Activated CD8-positive, alpha-beta memory T cell treated with anti-CD3 and anti-CD28 coated beads for 48 hours (primary cell): ENCODE results near the gene C1QTNF2.
A peak's percentile ranks its signal among the peaks of the same experiment; 100 is the strongest.

Source experiments
- DNase-seq, 3 experiments: peaks; one replicate each; pipeline ENCODE4 v3.0.0-alpha.2; 2020; ENCODE audit warnings: low read depth in 2 of 3, low spot score in 2 of 3

The C1QTNF2 gene, protein sequence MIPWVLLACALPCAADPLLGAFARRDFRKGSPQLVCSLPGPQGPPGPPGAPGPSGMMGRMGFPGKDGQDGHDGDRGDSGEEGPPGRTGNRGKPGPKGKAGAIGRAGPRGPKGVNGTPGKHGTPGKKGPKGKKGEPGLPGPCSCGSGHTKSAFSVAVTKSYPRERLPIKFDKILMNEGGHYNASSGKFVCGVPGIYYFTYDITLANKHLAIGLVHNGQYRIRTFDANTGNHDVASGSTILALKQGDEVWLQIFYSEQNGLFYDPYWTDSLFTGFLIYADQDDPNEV

DNA sequence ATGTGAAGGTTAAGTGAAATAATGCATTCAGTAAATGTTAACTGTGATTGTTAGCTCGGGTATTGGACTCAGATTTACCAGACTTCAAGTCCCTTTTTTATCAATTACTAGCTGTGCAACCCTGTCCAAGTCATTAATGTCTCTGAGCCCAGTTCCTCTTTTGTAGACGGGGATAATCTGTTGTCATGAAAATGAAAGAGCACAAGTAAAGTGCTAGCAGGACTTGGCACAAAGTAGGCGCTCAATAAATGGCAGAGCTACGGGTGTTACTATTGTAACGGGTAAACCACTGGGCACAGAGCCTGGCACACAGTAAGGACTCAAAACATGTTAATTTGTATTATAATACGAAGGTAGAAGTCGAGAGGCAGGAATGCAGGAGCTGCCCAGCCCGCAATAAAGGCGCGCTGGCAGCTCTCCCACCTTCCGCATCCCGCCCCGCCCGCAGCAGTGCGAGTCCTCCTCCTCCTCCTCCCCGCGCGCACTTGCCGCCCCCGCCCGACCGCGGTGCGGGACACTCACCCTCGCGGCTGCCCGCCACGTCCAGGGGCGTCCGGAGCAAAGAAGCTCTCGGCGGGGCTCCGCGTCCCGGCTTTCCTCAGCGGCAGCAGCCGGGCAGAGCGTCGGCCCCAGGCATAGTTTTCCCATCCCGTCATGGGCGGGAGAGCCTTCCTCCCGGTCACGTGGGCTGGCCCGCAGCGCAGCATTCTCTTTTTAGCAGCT lies at the start of gene C1QTNF2:
TSS of gene C1QTNF2 (minus strand) at position 637 of the 723 bp plus-strand sequence. CDS start 15,615 bp downstream, outside the sequence.
- no peak for DNase-seq

DNA sequence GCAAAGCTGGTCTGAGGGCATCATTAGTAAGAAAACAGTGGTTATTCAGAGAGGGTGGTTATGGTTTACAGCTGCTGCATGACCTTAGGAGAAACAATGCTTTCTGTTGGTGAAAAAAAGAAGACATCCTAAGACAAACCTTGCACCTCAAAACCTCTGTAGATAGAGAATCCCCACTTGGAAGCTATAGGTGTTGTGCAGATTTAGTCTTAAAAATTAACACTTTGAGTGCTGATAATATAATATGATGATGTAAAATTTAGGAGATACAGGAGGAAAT lies 49.8 kb upstream of the C1QTNF2 start:
- DNase-seq = no peak

DNA sequence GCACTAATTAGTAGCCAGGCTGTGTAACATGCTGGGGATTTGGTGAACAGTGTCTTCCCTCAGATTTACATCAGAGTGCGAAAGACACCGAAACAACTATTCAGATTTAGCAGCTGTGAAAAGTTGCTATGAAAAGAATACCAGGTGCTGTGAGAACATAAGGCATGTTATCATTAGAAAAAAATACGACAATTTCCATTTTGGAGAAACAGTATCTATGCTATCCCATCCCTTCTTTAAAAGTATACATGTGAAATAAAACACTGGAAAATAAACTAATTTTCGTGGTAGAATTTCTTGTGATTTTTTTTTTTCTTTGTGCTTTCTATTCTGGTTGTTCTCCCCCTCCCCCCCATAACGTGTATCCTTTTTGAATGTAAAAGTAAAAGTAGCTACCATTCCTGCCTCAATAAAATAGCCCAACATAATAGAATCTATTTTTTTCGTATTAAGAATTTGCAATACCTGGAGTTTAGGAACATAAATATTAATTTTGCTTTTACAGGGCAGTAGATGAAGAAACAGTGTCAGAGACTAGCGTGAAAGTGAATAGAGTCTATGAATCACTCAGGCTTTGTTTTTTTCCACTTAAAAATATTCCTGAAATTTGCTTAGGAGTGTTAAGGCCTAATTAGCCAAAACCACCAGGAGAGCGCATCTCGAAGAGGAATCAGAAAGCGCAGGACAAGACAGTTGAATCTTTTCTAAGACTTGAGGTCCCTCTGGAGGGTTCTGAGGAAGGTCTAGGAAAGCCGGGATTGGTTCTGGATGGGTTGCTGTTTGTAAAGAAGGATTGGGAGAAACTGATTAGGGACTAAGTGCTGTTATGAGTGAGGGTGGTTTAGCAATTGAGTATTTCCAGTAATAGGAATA lies 49.3 kb upstream of the C1QTNF2 start:
- no peak for DNase-seq

DNA sequence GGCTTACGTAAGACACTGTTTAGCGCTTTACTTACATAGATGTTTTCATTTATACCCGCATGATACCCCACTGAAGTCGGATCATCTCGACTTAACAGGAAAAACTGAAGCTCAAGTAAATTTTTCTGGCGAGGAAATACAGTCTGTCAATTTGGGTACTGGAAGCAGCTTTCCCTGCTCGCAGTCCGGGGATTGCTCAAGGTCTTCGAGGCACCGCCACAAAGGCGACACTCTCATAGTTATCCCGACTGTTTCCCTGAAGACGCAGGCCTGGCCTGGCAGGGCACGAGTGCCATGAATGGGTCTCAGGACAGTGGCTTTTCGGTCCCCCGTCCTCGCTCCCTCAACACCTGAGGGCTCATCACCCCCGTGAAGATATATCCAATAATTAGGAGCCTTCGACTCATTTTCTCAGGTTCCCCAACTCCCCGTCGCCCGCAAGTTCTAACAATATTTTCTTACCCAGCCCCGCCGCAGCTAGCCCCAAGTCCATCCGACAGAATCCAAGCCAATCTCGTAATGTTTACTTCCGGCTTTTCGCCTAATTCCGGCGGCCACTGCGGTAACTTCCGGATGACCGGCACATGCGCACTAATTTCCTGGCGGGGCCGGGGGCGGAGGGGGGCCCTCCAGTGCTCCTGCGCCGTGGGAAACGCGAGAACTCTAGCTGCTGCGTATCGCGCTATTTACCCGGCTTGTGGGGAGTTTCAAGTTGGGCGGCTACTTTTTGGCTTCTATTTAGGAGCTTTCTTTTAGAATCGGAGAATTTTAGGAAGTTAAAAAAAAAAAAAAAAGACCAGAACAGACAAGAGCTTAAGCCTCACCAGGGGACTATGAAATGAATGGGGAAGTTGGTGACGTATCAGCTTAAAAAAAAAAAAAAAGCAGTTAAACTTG lies 48.4 kb upstream of the C1QTNF2 start, which contains the start of gene SLU7:
TSS of gene SLU7 (minus strand) at position 521 of the 897 bp plus-strand sequence. CDS start 3,787 bp downstream, outside the sequence.
- peak; percentile 72 to 87 (median 86) for DNase-seq

DNA sequence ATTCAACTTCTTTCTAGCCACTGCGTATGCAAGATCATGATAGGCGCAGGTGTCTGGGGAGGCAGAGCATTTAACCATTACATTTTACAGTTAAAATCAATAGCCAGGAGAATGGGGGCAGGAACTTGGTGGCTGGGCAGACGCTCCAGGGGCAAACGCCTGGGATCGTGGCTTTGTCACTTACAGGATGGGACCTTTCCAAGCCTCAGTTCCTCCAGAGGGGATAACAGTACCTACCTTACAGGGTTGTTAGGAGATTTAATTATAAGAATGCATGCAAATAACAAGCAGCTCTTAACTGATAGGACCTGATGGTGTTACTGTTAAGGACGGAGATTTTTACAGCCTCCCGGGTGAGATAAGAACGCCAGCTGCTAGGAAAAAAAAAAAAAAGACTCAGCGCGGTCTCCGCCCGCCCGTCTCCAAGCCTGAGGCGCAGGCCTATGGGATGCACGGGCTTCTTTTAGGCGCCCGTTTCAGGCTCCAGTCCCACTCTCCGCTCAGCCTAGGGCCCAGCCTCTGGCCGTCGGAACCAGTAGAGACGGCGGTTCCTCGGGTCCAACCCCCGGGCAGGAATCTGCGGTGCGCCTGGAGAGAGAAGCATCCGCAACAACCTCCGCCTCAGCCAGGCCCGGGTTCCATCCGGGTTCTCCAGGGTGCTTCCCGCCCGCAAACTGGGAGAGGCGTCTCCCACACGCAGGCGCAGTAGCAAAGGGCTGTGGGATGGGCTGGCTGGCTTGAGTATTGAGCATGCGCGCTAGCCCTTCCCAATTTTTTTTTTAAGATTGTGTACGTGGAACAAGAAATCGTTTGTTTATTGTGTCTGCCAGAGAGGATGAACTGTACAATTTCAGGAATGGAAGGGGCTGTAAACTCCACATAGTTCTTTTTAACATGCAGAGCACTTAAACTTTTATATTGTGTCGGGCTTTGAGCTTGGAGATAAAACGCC lies 29.3 kb upstream of the C1QTNF2 start, which contains the start of gene FAM200C:
TSS of gene FAM200C (minus strand) at position 653 of the 952 bp plus-strand sequence. CDS start 4,564 bp downstream, outside the sequence.
- peak in 2 of 3 experiments; percentile 36 to 47 for DNase-seq

DNA sequence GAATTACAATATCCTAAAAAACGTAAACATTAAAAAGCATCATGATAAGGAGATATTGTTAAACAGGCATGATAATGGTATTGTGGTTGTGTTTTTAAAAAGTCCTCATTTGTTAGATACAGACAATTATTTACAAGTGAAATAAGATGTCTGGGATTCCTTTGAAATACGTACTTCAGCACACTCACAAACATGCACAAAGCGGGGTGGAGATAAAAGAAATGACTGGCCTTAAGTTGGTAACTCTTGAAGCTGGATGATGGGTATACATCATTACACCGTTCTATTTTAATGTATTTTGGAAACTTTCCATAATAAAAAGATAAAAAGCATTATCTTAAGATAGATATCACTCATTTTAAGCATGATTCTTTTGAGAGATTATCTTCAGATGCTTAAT lies 28.4 kb upstream of the C1QTNF2 start:
- no peak for DNase-seq

DNA sequence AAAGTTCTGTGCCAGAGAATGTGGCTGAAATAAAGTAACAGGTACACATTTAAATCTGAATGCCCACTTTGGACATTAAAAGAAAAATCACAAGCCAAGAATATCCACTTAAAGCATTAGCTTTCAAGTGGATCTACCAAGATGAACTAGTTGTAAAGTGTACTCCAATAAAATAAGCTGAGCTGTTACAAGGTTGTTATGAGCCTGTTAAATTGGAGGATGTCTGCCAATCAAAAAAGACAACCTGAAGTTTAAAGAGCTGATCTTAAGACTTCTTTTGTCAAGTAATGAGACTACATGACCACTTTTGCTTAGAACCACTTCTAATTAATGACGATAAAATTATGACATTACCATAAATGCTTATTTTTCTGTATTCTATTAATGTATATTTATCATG lies 27.1 kb upstream of the C1QTNF2 start:
- no peak for DNase-seq

DNA sequence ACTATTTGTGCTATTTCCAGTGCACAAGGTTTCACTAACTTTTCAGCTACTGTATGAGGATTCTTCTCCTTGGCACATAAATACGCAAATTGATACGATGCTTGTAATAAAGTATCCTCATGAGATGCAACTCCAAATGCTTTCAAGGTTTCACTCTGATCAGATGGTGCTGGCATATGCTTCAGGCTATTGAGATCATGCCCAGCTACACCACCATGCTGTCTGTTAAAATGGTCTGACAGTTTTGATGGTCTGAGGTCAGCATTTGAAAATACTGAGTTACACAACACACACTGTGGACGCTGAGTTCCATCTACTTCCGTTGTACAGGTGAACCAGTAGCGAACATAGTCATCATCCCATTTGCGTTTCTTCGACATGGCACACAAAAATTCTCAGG lies 24.7 kb upstream of the C1QTNF2 start:
- DNase-seq = no peak

DNA sequence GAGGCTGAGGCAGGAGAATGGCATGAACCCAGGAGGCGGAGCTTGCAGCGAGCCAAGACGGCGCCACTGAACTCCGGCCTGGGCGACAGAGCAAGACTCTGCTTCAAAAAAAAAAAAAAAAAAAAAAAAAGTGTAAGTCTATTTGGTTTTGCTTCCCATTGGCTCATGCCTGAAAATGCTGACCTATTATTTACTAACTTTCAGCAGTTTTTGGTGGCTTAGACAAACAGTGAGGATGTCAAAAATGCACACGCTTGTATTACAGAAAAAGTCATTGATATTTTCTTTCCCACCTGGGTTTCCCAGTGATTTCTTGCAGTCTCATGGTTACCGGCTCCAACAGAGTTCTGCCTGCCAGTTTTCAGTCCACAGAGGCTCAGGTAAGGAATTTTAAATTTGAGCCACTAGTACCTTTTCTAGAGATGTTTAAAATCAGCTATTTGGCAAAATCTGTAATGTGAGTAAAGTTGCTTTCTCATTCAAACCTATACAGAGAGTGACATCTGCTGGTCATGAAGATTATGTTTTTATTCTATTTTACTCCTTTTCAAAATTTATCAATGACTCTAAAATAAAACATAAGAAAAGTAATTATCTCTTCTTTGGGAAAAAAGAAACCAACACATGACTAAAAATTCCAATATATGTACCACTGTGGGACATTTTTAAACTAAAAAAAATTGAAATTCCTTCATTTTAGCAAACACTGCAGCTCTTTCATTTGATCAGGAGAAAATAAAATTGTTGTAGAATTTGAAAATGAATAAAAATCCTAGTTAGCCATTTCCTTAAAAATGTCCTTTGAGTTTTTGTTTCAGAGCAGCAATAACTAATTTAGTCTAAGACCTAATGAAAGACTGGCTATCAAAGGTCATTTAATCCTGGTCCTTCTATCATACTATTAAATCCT lies 20.6 kb upstream of the C1QTNF2 start:
- no peak for DNase-seq

DNA sequence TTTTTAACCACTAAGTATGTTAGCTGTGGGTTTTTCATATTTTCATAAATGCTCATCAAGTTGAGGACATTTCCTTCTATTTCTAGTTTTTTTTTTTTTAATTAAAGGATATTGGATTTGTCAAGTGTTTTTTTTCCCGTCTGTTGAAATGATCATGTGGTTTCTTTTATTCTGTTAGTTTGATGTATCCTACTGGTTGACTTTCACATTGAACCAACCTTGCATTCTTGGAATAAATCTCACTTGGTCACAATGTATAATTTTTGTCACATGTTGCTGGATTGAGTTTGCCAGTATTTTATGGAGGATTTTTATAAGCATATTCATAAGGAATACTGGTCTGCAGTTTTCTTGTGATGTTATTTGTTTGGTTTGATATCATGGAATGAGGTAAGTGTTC lies 17.0 kb upstream of the C1QTNF2 start:
- no peak for DNase-seq

DNA sequence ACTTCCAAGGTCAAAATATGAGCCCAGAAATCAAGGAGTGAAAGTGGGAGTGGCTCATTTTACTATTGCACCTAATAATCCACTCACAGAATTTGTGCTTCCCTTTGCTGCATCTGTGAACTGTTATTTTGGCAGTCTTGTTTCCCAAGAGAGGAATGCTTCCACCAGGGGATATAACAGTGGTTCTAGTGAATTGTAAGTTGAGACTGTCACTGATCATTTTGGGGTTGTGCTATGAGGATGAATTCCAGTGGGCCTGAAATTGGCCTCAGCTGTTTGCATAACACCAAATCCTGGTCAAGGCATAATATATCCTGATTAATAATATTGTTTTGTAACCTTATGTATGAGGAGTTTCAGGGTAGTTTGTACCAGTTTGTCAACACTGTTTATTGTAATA lies 15.1 kb upstream of the C1QTNF2 start:
- no peak for DNase-seq

DNA sequence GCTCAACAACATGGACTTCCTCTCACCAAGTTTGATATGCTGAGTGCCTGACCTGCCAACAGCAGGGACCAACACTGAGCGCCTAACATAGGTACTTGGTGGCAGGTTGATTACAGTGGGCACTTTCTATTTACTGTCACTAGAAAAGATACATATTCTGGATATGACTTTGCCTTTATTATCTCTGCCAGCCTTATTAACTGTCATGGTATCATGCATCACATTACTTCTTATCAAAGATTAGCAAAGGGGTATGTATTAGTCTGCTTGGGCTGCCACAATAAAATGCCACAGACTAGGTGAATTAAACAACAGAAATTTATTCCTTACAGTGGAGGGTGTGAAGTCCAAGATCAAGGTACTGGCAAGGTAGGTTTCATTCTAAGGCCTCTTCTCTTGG lies 14.3 kb upstream of the C1QTNF2 start:
- no peak for DNase-seq

DNA sequence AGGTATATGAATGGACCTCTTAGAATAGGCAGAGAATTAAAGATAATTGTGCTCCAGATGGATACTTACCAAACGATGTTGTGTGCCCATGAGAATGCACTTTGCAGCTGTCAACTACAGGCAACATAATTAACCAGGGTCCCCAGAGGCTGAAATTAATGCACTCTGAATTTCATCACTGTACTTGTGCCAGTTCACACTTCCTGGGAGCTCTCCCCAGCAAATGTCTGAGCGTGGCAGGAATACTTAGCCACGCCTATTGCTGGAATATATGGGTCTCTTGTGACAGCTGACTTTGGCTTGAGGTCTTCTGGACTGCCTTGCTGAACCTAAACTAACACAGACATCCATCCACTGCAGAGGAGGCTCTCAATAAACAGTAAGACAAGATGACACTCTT lies 11.9 kb upstream of the C1QTNF2 start:
- no peak for DNase-seq

DNA sequence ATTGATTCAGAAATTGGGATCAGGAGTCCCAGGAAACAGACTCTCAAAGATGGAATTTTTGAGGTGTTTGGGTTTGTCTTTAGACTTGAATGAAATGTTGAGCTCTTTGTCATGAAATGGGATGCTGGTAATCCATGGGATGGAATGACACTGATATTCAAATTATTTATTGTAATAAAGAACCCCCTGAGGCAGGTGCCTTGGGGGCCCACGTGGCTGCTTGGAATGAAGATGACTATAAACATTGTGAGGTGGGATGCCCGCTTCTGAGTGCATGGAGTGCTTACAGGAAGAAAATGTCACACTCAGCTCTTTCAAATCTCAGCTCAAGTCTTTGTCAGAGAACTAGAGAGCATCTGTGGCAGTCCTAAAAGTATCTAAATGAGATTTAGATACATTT lies 9.6 kb upstream of the C1QTNF2 start:
- no peak for DNase-seq

DNA sequence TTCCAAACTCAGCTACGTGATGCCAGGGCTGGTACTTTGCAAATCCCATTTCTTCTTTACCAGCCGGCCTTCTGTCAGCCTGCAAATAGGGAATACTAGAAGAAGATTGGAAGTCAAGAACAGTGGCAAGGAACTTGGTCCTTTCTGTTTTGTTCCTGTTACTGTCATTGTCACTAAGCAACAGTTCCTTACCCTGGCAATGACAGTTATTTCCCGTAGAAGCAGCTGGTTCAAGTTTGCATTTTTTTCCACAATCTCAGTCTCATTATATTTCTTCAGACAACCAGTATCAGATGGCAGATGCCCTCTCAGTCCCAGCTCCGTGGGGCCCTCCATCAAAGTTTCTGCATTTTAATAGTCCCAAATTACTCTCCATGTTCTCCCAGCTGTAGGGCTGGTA lies 9.1 kb upstream of the C1QTNF2 start:
- DNase-seq = no peak

DNA sequence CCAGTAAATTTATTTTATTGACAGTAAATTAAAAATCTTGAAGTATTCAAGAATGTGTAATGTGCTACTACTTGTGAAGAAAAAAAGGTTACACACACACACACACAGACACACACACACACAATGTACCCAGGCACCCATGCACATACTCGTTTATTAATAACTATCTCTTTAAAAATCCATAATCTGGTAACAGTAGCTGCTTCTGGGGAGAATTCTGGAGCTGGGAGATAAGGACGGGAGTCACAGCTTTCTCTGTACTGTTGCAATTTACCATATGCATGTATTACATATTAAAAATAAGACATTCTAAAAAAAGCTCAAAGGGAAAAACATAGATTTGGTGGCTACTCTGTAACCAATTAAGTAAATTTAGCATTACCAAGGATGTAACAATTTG lies 7.9 kb upstream of the C1QTNF2 start:
- DNase-seq = no peak

DNA sequence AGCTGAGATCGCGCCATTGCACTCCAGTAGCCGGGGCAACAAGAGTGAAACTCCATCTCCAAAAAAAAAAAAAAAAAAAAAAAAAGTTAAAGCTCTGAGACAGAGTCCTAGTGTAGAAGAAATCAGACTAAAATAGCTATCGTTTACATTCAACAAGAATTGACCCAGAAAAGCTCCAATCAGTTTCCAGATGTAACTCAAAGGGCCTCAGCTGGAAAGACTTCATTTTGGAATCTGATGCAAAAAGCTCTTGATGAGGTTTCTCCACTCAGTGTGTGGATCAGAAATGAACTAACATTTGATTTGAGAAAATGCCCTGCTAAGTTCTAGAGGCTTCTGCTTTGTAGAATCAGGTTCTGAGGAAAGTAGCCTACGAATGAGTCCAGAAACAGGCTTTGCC lies 7.2 kb upstream of the C1QTNF2 start:
- no peak for DNase-seq

DNA sequence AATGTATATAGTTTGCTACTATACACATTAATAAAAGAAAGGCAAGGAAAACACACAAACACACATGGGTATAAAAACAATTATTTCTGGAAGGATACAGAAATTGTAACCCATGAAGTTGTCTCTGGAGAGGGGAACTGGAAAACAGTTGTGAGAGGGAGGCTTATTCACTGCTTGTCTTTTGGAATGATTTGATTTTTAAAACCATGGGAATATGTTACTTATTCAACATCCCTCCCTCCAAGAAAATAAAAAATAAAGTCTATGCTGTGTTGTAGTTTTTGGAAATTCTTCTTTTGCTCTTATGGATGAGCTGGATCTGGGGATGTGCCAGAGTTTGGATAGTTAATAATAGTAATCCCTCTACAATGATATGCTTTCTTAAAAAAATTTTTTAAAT lies 6.0 kb upstream of the C1QTNF2 start:
- no peak for DNase-seq

DNA sequence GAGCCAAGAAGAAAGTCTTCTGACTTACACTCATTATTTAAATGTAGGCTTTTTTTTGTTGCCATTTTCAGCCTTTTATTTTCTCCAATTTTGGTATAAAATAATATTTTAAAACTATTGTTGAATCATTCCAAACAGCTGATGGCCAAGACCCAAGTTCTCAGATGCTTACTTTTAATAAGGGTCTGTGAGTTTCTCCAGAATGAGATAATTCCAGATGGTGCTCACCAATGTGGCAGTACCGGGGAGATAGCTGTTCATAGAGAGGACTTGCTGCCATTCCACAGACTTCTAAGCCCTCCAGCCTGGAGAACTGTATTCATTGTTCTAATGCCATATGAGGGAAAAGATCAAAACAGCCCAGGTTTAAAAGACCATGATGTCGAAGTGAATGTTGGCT lies 5.3 kb upstream of the C1QTNF2 start:
- DNase-seq = no peak
